ENCODE measurements around the gene DPY19L1.
"Not testable (repeated sequence)": the region's sequence is repeated elsewhere in the genome, so short reads cannot be mapped to it uniquely, and the experiment has no call there.

DPY19L1 gene

GRCh38 chr7:34917515-34917914 is 119.8 kb downstream of the DPY19L1 start:
- FAIRE-seq = not testable (repeated sequence)

- no peak for FAIRE-seq
Observed at GRCh38 chr7:34916267-34916666, 121.0 kb downstream of the DPY19L1 start.

GRCh38 chr7:34912236-34912635 is 125.0 kb downstream of the DPY19L1 start:
- FAIRE-seq = no peak

GRCh38 chr7:34906266-34906850 is 130.9 kb downstream of the DPY19L1 start:
- not testable (repeated sequence) for FAIRE-seq

- FAIRE-seq = no peak
Observed at GRCh38 chr7:34904987-34905386, 132.3 kb downstream of the DPY19L1 start.

GRCh38 chr7:34903921-34904320 is 133.4 kb downstream of the DPY19L1 start:
- not testable (repeated sequence) for FAIRE-seq

- FAIRE-seq = no peak
Observed at GRCh38 chr7:34902182-34902581, 135.1 kb downstream of the DPY19L1 start.

- no peak for FAIRE-seq
Observed at GRCh38 chr7:34900891-34901513, 136.3 kb downstream of the DPY19L1 start.

GRCh38 chr7:34895202-34895601 is 142.1 kb downstream of the DPY19L1 start:
- no peak for FAIRE-seq

GRCh38 chr7:34889951-34890350 is 147.3 kb downstream of the DPY19L1 start:
- FAIRE-seq = no peak

GRCh38 chr7:34886856-34887255 is 150.4 kb downstream of the DPY19L1 start:
- FAIRE-seq = no peak

GRCh38 chr7:34883855-34884254 is 153.4 kb downstream of the DPY19L1 start:
- FAIRE-seq = not testable (repeated sequence)

GRCh38 chr7:34879871-34880270 is 157.4 kb downstream of the DPY19L1 start:
- no peak for FAIRE-seq

GRCh38 chr7:34878944-34879735 is 158.1 kb downstream of the DPY19L1 start:
- not testable (repeated sequence) for FAIRE-seq

Data from endometrium (tissue), 2 donors.